OCI-LY7 (cell line): ENCODE measurements around the gene CDC123. TPM values are rescaled to one million over a fixed set of nuclear protein-coding genes. Genes with fewer than 3 reads are reported as not detected.

Experiments used
- BruUV-seq: library from RNA; stranded (reverse); fragments of 400-500 nt; replicated peaks from 2 replicates; lab custom pipeline; 2021; lab: Mats Ljungman, UMichigan
- CTCF ChIA-PET: fragments of 300-600 bp; sonication (Branson Sonifier 250); formaldehyde crosslinking; loops from one replicate; lab custom pipeline; 2022; ENCODE audit warnings: antibody characterized with exemption; ENCODE audit not compliant: unreplicated experiment; lab: Charles Lee
- POLR2A ChIA-PET: fragments of 300-600 bp; sonication (Branson Sonifier 250); formaldehyde crosslinking; loops from one replicate; lab custom pipeline; 2022; ENCODE audit warnings: antibody characterized with exemption; lab: Charles Lee
- DNase-seq: peaks from one replicate; pipeline ENCODE4 v3.0.0-alpha.2; 2015; ENCODE audit warnings: low spot score
- H2AFZ ChIP-seq: fragments of 200-600 bp; sonication (generic), shearing (Covaris generic); 2 replicates; pipeline ENCODE4 v1.6.1; 2014; ENCODE audit warnings: mild to moderate bottlenecking, antibody characterized with exemption, low read length, moderate library complexity
- H3K27ac ChIP-seq: fragments of 200-600 bp; sonication (generic); 2 replicates; pipeline ENCODE4 v1.5.1; 2014; ENCODE audit warnings: mixed run types, low read depth, mild to moderate bottlenecking, moderate library complexity, low read length, inconsistent platforms; ENCODE audit not compliant: poor library complexity, severe bottlenecking
- H3K36me3 ChIP-seq: fragments of 200-600 bp; sonication (generic); 2 replicates; pipeline ENCODE4 v1.6.1; 2014; ENCODE audit warnings: mild to moderate bottlenecking, antibody characterized with exemption, low read length, moderate library complexity, mixed read lengths; ENCODE audit not compliant: insufficient read depth
- H3K4me1 ChIP-seq: fragments of 200-600 bp; sonication (generic); 2 replicates; pipeline ENCODE4 v1.5.1; 2014; ENCODE audit warnings: mild to moderate bottlenecking, low read length; ENCODE audit not compliant: insufficient read depth, poor library complexity, severe bottlenecking
- H3K4me2 ChIP-seq: fragments of 200-600 bp; sonication (generic); 2 replicates; pipeline ENCODE4 v1.6.1; 2014; ENCODE audit warnings: mild to moderate bottlenecking, low read length
- H3K4me3 ChIP-seq: fragments of 200-600 bp; sonication (generic); 2 replicates; pipeline ENCODE4 v1.5.1; 2014; ENCODE audit warnings: mild to moderate bottlenecking, low read depth, low read length; ENCODE audit not compliant: poor library complexity, severe bottlenecking
- H3K79me2 ChIP-seq: fragments of 200-600 bp; sonication (generic); 2 replicates; pipeline ENCODE4 v1.6.1; 2016; ENCODE audit warnings: low read depth, mild to moderate bottlenecking, low read length, moderate library complexity, mixed read lengths; ENCODE audit not compliant: insufficient read depth
- H3K9me2 ChIP-seq: fragments of 200-600 bp; sonication (generic); 2 replicates; pipeline ENCODE4 v1.6.1; 2016; ENCODE audit warnings: mild to moderate bottlenecking, low read length, mixed read lengths; ENCODE audit not compliant: insufficient read depth
- H3K9me3 ChIP-seq: fragments of 200-600 bp; sonication (generic); 2 replicates; pipeline ENCODE4 v1.6.1; 2014; ENCODE audit warnings: mild to moderate bottlenecking, mixed run types, low read length, mixed read lengths
- H4K20me1 ChIP-seq: fragments of 200-600 bp; sonication (generic); 2 replicates; pipeline ENCODE4 v1.6.1; 2014; ENCODE audit warnings: mild to moderate bottlenecking, antibody characterized with exemption, low read length, moderate library complexity, mixed read lengths; ENCODE audit not compliant: insufficient read depth
- EZH2phosphoT487 ChIP-seq: fragments of 200-600 bp; sonication (generic); IDR thresholded peaks from 2 replicates; pipeline ENCODE4 v1.6.1; 2018; ENCODE audit warnings: low read depth, borderline replicate concordance, mild to moderate bottlenecking, mixed run types, antibody characterized with exemption, low read length, moderate library complexity, mixed read lengths
- intact Hi-C: fragments of 100-400 bp; cut with micrococcal nuclease; formaldehyde crosslinking; loops from one replicate; pipeline ENCODE4 v1.10.0; 2022; ENCODE audit not compliant: unreplicated experiment
- total RNA-seq, 2 experiments: library from RNA; depleted of rRNA in 1 of 2; stranded (reverse); fragments of >200 nt in 1 of 2; shearing (Covaris generic) in 1 of 2; gene quantifications; 2 replicates each; pipeline ENCODE4 v1.2.3, GENCODE V29; 2014 to 2022
- TF ChIP-seq, protein P1 (sequence below): fragments of 200-600 bp; sonication (generic); conservative IDR thresholded peaks from 2 replicates; pipeline ENCODE4 v1.5.1; 2014; ENCODE audit warnings: mild to moderate bottlenecking, antibody characterized with exemption, low read length, moderate library complexity, mixed read lengths

CDC123 gene
- total RNA-seq, 2 experiments from 2014 or later, result 128 to 168 TPM

GRCh38 chr10:12241810-12242529 lies 46.0 kb downstream of the CDC123 start:
- ChIA-PET CTCF (no interaction called here), POLR2A (no interaction called here)
- H3K9me2 ChIP-seq, result no peaks in the 10 kb centered on the region
- peaks cover 10% of the 10 kb centered on the region; the same call in 1 of the 2 replicates for H3K79me2 ChIP-seq
- no peak for TF ChIP-seq EZH2phosphoT487
- TF ChIP-seq, protein P1, sequence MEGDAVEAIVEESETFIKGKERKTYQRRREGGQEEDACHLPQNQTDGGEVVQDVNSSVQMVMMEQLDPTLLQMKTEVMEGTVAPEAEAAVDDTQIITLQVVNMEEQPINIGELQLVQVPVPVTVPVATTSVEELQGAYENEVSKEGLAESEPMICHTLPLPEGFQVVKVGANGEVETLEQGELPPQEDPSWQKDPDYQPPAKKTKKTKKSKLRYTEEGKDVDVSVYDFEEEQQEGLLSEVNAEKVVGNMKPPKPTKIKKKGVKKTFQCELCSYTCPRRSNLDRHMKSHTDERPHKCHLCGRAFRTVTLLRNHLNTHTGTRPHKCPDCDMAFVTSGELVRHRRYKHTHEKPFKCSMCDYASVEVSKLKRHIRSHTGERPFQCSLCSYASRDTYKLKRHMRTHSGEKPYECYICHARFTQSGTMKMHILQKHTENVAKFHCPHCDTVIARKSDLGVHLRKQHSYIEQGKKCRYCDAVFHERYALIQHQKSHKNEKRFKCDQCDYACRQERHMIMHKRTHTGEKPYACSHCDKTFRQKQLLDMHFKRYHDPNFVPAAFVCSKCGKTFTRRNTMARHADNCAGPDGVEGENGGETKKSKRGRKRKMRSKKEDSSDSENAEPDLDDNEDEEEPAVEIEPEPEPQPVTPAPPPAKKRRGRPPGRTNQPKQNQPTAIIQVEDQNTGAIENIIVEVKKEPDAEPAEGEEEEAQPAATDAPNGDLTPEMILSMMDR, result no peak
- H3K4me2 ChIP-seq, result peak overlapping the region; percentile 47; the same call in 1 of the 2 replicates
- no peak overlapping the region for H3K4me3 ChIP-seq
- H3K9me3 ChIP-seq, result no peaks in the 10 kb centered on the region
- DNase-seq, result no peak
- H2AFZ ChIP-seq, result no peak overlapping the region
- H4K20me1 ChIP-seq, result peaks cover 13% of the 10 kb centered on the region
- no TSS peak for BruUV-seq
- peaks cover 89% of the 10 kb centered on the region for H3K36me3 ChIP-seq
- H3K27ac ChIP-seq, result no peak overlapping the region
- intact Hi-C loops, result no loop called here
- H3K4me1 ChIP-seq, result peaks cover 31% of the 10 kb centered on the region

DNA sequence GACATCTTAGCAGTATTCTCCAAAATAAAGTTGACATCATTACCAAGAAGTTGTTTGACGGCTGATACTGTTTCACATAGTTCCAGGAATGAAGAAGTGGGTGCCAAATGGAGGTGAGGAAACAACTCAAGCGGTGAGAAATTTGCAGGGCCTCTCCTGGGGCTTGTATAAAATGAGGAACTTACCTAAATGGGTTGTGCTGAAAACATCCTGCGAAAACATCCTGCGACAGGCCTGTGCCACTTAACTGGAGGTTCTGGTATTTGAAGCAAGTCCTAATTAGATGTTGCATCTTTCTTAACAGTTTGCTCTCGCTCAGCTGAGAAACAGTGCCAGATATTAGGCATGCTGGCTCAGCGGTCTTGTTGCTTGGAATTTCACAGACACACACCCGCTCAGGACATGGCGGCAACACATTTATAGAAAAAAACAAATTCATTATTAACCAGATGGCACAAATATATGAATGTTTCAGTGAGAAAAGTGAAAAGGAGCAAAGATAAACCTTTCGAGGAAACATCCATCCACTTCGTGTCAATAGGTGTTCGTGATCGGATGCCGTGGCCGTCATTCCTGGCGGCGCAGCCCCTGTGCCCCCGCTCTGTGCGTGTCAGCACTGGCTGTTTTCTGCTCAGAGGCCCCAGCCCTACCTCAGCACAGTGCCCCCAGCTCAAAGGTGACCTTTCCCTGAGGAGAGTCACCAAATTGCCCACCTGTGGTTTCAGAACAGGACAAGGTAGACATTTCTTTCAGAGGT lies 48.1 kb downstream of the CDC123 start:
- POLR2A ChIA-PET, result interaction anchor here (1.0 kb wide), 1 partner anchor 98 kb away, joined by 3 read pairs; no protein-coding TSS in a partner anchor
- Histone ChIP-seq H3K9me3 (no peaks in the 10 kb centered on the region), H2AFZ (no peak overlapping the region), H3K27ac (peak overlapping the region; percentile 61), H3K4me3 (peak overlapping the region; percentile 2), H4K20me1 (peaks cover 13% of the 10 kb centered on the region), H3K79me2 (peaks cover 10% of the 10 kb centered on the region; the same call in 1 of the 2 replicates), H3K4me1 (peaks cover 31% of the 10 kb centered on the region), H3K4me2 (peak overlapping the region; percentile 47), H3K9me2 (no peaks in the 10 kb centered on the region), H3K36me3 (peaks cover 82% of the 10 kb centered on the region)
- TF ChIP-seq, protein P1, result no peak
- no peak for TF ChIP-seq EZH2phosphoT487
- no TSS peak for BruUV-seq
- intact Hi-C loops, result no loop called here
- CTCF ChIA-PET, result interaction anchor here (1.1 kb wide), 1 partner anchor 412 kb away, joined by 3 read pairs; no protein-coding TSS in a partner anchor
- peak; percentile 95 for DNase-seq
